ENCODE measurements around the gene CELF4.

CELF4 gene

DNA sequence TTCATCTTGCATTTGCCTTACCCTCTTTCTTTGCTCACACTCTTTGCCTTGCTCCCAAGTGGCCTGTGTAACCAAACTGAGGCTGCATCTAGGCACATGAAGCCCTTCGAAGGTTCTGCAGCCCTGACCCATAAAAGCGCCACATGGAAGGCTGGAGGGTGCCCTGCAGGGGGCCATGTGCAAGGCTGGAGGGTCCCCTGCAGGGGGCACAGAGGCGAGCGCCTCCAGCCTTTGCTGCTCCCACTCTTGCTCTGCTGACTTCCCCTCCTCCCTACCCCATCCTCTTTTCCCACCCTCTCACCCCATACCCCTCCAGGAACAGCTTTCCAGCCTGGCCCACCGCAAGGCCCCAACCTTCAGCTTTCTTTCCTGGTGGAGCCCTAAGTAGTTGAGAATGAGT, 317.3 kb downstream of the CELF4 start:
- no peaks in the 10 kb centered on the region for H3K9me3 ChIP-seq (ENCODE audit: control insufficient read depth in 5 of 5, low read length in 5 of 5)
- H3K4me1 ChIP-seq (ENCODE audit: control insufficient read depth in 5 of 5, insufficient read depth in 5 of 5, low read length in 5 of 5), result no peaks in the 10 kb centered on the region
- no peaks in the 10 kb centered on the region for H3K36me3 ChIP-seq (ENCODE audit: control insufficient read depth in 5 of 5, insufficient read depth in 5 of 5, low read length in 5 of 5)
- peaks cover 28 to 42% (median 38%) of the 10 kb centered on the region in 5 donors for H3K27me3 ChIP-seq (ENCODE audit: control insufficient read depth in 5 of 5, insufficient read depth in 4 of 5, low read length in 5 of 5)
- no peak overlapping the region for H3K9ac ChIP-seq (ENCODE audit: low read length in 5 of 5)
- no peak overlapping the region for H3K27ac ChIP-seq (ENCODE audit: low read depth, low read length)
- no peak overlapping the region for H3K4me3 ChIP-seq (ENCODE audit: low read depth in 1 of 5, low read length in 5 of 5)

DNA sequence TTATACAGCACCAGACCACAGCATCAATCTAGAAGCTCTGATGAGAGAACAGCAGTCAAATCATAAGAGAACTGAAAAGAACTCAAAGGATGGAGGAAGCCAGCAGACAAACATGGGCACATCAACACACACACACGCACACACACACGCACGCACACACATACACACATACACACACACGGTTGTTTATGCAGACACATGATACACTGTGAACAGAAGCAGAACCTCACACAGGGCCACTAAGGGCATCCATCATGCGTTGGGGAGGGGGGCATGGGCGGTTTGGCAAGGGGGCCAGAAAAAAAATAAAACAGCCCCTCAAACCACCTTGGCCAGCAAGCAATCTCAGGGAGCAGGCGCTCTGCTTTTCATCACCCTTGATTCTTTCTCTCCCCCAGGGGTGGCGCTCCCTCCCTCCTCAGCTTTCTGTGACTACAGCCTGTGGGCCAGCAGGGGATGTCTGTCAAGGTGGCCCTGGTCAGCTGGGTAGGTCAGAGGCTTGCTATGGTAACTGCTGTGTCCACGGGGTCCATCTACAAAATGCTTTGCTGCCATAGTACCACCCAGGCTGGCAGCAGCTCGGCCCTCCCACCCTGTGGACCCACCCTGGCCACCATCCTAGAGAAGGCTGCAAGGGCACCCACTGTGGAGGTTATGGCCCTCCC, 318.0 kb downstream of the CELF4 start:
- no peak overlapping the region for H3K27ac ChIP-seq (ENCODE audit: low read depth, low read length)
- no peak overlapping the region for H3K9ac ChIP-seq (ENCODE audit: low read length in 5 of 5)
- H3K9me3 ChIP-seq (ENCODE audit: control insufficient read depth in 5 of 5, low read length in 5 of 5), result no peaks in the 10 kb centered on the region
- H3K27me3 ChIP-seq (ENCODE audit: control insufficient read depth in 5 of 5, insufficient read depth in 4 of 5, low read length in 5 of 5), result peaks cover 24 to 38% (median 32%) of the 10 kb centered on the region in 5 donors
- no peak overlapping the region for H3K4me3 ChIP-seq (ENCODE audit: low read depth in 1 of 5, low read length in 5 of 5)
- no peaks in the 10 kb centered on the region for H3K4me1 ChIP-seq (ENCODE audit: control insufficient read depth in 5 of 5, insufficient read depth in 5 of 5, low read length in 5 of 5)
- H3K36me3 ChIP-seq (ENCODE audit: control insufficient read depth in 5 of 5, insufficient read depth in 5 of 5, low read length in 5 of 5), result no peaks in the 10 kb centered on the region

DNA sequence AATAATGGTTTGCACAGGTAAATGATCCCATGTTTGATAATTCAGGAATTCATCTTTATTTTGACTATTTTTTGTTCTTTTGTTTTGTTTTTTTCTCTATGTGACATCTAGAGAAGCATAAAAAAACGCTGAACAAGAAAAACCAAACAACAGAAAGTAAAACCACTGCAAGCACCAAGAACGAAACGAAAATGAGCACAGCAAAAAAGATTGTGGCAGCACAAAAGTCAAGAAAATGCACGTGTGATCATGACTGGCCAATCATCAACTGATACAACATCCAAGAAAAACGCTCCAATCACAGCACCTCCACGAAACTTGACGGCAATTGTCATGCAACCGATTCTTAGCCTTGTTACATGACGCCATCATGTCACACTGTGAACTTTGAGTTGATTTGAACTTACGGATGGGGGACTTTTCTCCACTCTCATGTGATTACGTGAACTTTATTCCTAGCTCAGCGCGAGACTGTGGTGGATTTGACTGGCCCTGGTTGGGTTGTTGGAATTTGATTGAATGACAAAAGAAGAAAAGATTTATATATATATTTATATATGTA, 318.7 kb downstream of the CELF4 start:
- Histone ChIP-seq H3K27me3 (ENCODE audit: control insufficient read depth in 5 of 5, insufficient read depth in 4 of 5, low read length in 5 of 5) (peaks cover 21 to 39% (median 27%) of the 10 kb centered on the region in 5 donors), H3K9me3 (ENCODE audit: control insufficient read depth in 5 of 5, low read length in 5 of 5) (no peaks in the 10 kb centered on the region), H3K9ac (ENCODE audit: low read length in 5 of 5) (no peak overlapping the region), H3K4me3 (ENCODE audit: low read depth in 1 of 5, low read length in 5 of 5) (no peak overlapping the region), H3K27ac (ENCODE audit: low read depth, low read length) (no peak overlapping the region), H3K4me1 (ENCODE audit: control insufficient read depth in 5 of 5, insufficient read depth in 5 of 5, low read length in 5 of 5) (no peaks in the 10 kb centered on the region), H3K36me3 (ENCODE audit: control insufficient read depth in 5 of 5, insufficient read depth in 5 of 5, low read length in 5 of 5) (no peaks in the 10 kb centered on the region)

DNA sequence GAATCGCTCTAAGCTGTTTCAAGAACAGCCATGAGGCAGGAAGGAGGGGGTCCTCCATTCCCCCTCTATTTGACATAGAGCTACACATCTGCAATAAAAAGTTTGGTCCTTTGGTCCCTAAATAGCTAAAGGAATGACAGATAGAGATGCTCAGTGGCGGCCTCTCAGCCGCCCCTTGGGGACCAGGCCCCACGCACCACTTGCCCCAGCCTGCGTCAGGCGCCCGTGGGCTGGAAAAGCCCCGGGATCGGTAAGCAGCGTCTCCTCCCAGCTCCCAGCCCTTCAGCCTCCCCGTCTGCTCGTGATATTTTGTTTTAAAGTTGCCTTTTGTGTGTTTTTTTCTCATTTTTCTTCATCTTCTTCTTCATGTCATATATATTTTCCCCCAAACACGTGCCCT, 321.0 kb downstream of the CELF4 start:
- H3K36me3 ChIP-seq (ENCODE audit: control insufficient read depth in 5 of 5, insufficient read depth in 5 of 5, low read length in 5 of 5), result no peaks in the 10 kb centered on the region
- H3K4me1 ChIP-seq (ENCODE audit: control insufficient read depth in 5 of 5, insufficient read depth in 5 of 5, low read length in 5 of 5), result no peaks in the 10 kb centered on the region
- peaks cover 10 to 21% (median 14%) of the 10 kb centered on the region in 5 donors for H3K27me3 ChIP-seq (ENCODE audit: control insufficient read depth in 5 of 5, insufficient read depth in 4 of 5, low read length in 5 of 5)
- no peak overlapping the region for H3K4me3 ChIP-seq (ENCODE audit: low read depth in 1 of 5, low read length in 5 of 5)
- no peaks in the 10 kb centered on the region for H3K9me3 ChIP-seq (ENCODE audit: control insufficient read depth in 5 of 5, low read length in 5 of 5)
- H3K27ac ChIP-seq (ENCODE audit: low read depth, low read length), result no peak overlapping the region
- no peak overlapping the region for H3K9ac ChIP-seq (ENCODE audit: low read length in 5 of 5)

DNA sequence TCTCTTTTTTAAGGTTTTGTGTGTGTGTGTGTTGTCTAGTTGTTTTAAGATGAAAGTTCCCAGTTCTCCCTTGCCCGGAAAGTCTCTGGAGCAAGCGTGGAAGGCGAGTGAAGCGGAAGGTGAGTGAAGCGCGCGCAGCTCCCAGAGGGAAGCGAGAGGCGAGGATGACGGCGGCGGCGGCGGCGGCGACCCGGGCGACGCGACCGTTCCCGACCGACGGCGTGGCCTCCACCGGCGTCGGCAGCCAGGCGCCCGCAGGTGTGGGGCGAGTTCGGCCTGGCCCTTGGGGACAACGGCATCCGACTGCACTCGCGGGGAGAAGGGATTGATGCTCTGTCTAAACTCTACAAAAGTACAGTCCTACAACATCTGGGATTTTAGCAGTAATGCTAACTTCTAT, 321.9 kb downstream of the CELF4 start:
- no peak overlapping the region for H3K9ac ChIP-seq (ENCODE audit: low read length in 5 of 5)
- H3K36me3 ChIP-seq (ENCODE audit: control insufficient read depth in 5 of 5, insufficient read depth in 5 of 5, low read length in 5 of 5), result no peaks in the 10 kb centered on the region
- no peak overlapping the region for H3K4me3 ChIP-seq (ENCODE audit: low read depth in 1 of 5, low read length in 5 of 5)
- H3K27me3 ChIP-seq (ENCODE audit: control insufficient read depth in 5 of 5, insufficient read depth in 4 of 5, low read length in 5 of 5), result peaks cover 3 to 15% (median 8%) of the 10 kb centered on the region in 5 donors
- no peaks in the 10 kb centered on the region for H3K4me1 ChIP-seq (ENCODE audit: control insufficient read depth in 5 of 5, insufficient read depth in 5 of 5, low read length in 5 of 5)
- H3K9me3 ChIP-seq (ENCODE audit: control insufficient read depth in 5 of 5, low read length in 5 of 5), result no peaks in the 10 kb centered on the region
- no peak overlapping the region for H3K27ac ChIP-seq (ENCODE audit: low read depth, low read length)

DNA sequence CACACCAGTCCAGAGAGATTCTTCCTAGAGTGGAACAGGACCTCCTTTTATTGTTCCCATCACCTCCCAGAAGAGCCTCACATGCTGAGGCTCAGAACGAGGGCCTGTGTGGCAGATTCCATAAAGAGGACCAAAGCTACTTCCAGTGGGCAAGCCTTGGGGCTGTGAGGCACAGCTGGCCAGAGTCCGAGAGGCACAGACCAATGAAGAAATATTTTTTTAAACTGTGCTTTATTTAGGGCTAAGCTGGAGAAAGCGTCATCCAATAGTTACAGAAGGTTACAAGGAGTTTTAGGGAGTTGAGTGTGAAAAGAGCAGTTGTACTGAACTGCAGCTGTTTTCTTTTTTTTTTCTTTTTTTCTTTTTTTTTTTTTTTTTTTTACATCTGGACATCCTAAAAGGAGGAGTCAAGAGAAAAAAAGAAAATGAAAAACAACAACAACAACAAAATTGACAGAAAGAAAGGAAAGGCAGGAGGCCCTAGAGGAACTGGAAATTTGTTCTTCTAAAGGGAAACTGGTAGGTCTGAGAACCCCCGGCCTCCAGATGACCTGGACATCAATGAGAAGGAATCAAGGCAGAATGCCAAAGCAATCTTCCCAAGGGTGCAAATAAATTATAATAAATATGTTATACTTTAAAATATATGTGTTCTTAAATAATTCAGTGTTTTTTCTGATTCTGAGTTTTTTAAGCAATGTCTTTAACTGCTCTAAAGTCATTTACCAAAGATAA, 322.6 kb downstream of the CELF4 start:
- H3K36me3 ChIP-seq (ENCODE audit: control insufficient read depth in 5 of 5, insufficient read depth in 5 of 5, low read length in 5 of 5), result no peaks in the 10 kb centered on the region
- no peak overlapping the region for H3K4me3 ChIP-seq (ENCODE audit: low read depth in 1 of 5, low read length in 5 of 5)
- no peaks in the 10 kb centered on the region for H3K9me3 ChIP-seq (ENCODE audit: control insufficient read depth in 5 of 5, low read length in 5 of 5)
- H3K27ac ChIP-seq (ENCODE audit: low read depth, low read length), result no peak overlapping the region
- H3K4me1 ChIP-seq (ENCODE audit: control insufficient read depth in 5 of 5, insufficient read depth in 5 of 5, low read length in 5 of 5), result no peaks in the 10 kb centered on the region
- peaks cover 3 to 10% (median 8%) of the 10 kb centered on the region in 5 donors for H3K27me3 ChIP-seq (ENCODE audit: control insufficient read depth in 5 of 5, insufficient read depth in 4 of 5, low read length in 5 of 5)
- no peak overlapping the region for H3K9ac ChIP-seq (ENCODE audit: low read length in 5 of 5)

DNA sequence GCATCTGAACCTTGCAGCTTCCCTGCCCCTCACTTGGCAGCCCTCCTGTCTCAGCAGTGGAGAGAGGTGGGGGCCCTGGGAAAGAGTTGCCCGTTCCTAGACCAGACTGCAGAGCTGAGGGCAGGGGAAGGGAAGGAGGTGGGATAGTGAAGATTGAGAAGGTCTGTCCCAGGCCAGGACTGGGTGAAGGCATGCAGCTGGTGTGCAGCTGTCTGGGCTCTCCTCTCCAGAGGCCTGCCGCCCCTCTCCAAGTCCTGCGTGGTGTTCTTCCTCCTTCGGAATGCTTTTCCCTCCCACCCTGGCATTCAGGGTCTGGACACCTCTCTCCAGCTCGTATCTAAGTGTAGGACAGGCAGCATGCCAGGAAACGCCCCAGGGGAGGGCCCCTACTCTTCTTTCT, 323.5 kb downstream of the CELF4 start:
- H3K9ac ChIP-seq (ENCODE audit: low read length in 5 of 5), result no peak overlapping the region
- H3K9me3 ChIP-seq (ENCODE audit: control insufficient read depth in 5 of 5, low read length in 5 of 5), result no peaks in the 10 kb centered on the region
- H3K27me3 ChIP-seq (ENCODE audit: control insufficient read depth in 5 of 5, insufficient read depth in 4 of 5, low read length in 5 of 5), result peaks cover 3 to 10% (median 8%) of the 10 kb centered on the region in 5 donors
- no peak overlapping the region for H3K27ac ChIP-seq (ENCODE audit: low read depth, low read length)
- no peaks in the 10 kb centered on the region for H3K4me1 ChIP-seq (ENCODE audit: control insufficient read depth in 5 of 5, insufficient read depth in 5 of 5, low read length in 5 of 5)
- H3K36me3 ChIP-seq (ENCODE audit: control insufficient read depth in 5 of 5, insufficient read depth in 5 of 5, low read length in 5 of 5), result no peaks in the 10 kb centered on the region
- H3K4me3 ChIP-seq (ENCODE audit: low read depth in 1 of 5, low read length in 5 of 5), result no peak overlapping the region

DNA sequence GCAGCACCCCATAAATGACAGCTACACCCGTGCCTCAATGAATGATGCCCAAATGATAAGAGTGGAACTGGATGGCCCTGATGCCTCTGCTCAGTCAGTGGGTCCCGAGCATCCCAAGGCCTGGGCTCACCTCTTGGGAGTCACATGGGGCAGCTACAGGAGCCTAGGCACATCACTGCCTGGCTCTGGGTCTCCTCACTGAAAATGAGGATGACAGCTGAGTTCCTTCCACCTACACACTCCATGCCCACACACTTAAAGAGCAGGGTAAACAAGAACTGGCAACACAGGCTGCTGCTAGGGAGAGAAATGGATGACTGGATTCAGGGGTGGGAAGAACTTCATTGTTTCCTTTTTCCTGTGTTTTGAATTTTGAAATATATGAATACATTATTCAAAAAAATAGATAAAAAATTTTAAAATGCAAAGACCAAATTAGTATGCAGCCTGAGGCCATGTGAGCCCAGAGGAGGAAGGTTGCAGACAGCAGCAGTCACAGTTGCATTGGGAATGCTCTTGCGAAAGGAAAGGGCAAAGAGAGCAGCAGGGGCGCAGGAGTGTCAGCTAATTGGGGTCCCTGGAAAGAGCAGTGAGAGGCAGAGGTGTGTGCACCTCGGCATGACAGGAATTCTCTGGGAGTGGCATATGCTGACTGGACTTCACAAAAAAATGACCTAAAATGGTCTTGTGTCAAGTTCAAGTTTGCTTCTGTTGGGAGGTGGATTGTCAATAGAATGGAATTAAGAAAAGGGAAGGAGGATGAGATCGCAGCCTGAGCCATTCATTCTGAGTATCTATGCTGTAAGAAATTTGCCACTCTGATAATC, 327.1 kb downstream of the CELF4 start:
- H3K4me1 ChIP-seq (ENCODE audit: control insufficient read depth in 5 of 5, insufficient read depth in 5 of 5, low read length in 5 of 5), result peaks cover 0 to 15% (median 11%) of the 10 kb centered on the region in 5 donors
- no peaks in the 10 kb centered on the region for H3K36me3 ChIP-seq (ENCODE audit: control insufficient read depth in 5 of 5, insufficient read depth in 5 of 5, low read length in 5 of 5)
- H3K4me3 ChIP-seq (ENCODE audit: low read depth in 1 of 5, low read length in 5 of 5), result no peak overlapping the region
- H3K9ac ChIP-seq (ENCODE audit: low read length in 5 of 5), result no peak overlapping the region
- no peaks in the 10 kb centered on the region for H3K9me3 ChIP-seq (ENCODE audit: control insufficient read depth in 5 of 5, low read length in 5 of 5)
- peaks cover 0 to 8% (median 3%) of the 10 kb centered on the region in 5 donors for H3K27me3 ChIP-seq (ENCODE audit: control insufficient read depth in 5 of 5, insufficient read depth in 4 of 5, low read length in 5 of 5)
- H3K27ac ChIP-seq (ENCODE audit: low read depth, low read length), result no peak overlapping the region

DNA sequence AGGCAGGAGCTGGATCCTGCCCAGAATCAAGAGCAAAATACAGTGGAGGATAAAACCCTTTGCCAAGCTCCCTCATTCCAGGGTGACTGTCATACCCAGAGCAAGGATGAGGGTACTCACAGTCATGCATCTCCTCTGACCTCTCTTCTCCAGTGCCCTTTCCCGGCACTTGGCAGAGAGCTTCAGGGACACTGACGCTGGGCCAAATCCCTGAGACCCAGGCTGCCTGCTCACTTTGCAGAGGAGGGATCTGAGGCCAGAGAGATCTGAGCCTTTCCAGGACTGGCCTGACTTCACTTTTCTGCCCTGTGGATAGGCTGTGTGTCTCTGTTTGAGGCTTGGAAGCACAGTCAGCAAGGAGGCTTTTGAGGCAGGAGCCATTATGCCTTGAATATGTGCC, 330.0 kb downstream of the CELF4 start:
- Histone ChIP-seq H3K36me3 (ENCODE audit: control insufficient read depth in 5 of 5, insufficient read depth in 5 of 5, low read length in 5 of 5) (no peaks in the 10 kb centered on the region), H3K27ac (ENCODE audit: low read depth, low read length) (no peak overlapping the region), H3K27me3 (ENCODE audit: control insufficient read depth in 5 of 5, insufficient read depth in 4 of 5, low read length in 5 of 5) (peaks cover 0 to 3% (median 0%) of the 10 kb centered on the region in 5 donors), H3K4me1 (ENCODE audit: control insufficient read depth in 5 of 5, insufficient read depth in 5 of 5, low read length in 5 of 5) (peaks cover 0 to 28% (median 11%) of the 10 kb centered on the region in 5 donors), H3K9me3 (ENCODE audit: control insufficient read depth in 5 of 5, low read length in 5 of 5) (no peaks in the 10 kb centered on the region), H3K4me3 (ENCODE audit: low read depth in 1 of 5, low read length in 5 of 5) (no peak overlapping the region), H3K9ac (ENCODE audit: low read length in 5 of 5) (peak overlapping the region in 1 of 5 donors; percentile 6)

Data from subcutaneous abdominal adipose tissue (tissue), 5 donors.